ENCODE data around the gene CEP57L1.
"Not testable (repeated sequence)": the region's sequence is repeated elsewhere in the genome, so short reads cannot be mapped to it uniquely, and the experiment has no call there.

Gene CEP57L1

GRCh38 chr6:109104512-109104911 lies 9.2 kb downstream of the CEP57L1 start:
- no peak for TF ChIP-seq CTCF (IDR thresholded peaks at IDR 0.05; ENCODE audit: low read depth, low read length)
- no peak for DNase-seq (ENCODE audit: extremely low read depth, low read depth)

GRCh38 chr6:109105681-109106080 lies 10.4 kb downstream of the CEP57L1 start:
- TF ChIP-seq CTCF (IDR thresholded peaks at IDR 0.05; ENCODE audit: low read depth, low read length): no peak

GRCh38 chr6:109109663-109110062 lies 14.4 kb downstream of the CEP57L1 start:
- DNase-seq (ENCODE audit: extremely low read depth, low read depth): not testable (repeated sequence)

More at GRCh38 chr6:109105681-109106080, 10.4 kb downstream of the CEP57L1 start:
- DNase-seq (ENCODE audit: extremely low read depth, low read depth): no peak

- DNase-seq (ENCODE audit: extremely low read depth, low read depth): not testable (repeated sequence)
These were observed 17.4 kb downstream of the CEP57L1 start for GRCh38 chr6:109112663-109113062.

GRCh38 chr6:109117346-109118035 lies 22.2 kb downstream of the CEP57L1 start:
- TF ChIP-seq CTCF (IDR thresholded peaks at IDR 0.05; ENCODE audit: low read depth, low read length): no peak
- no peak for DNase-seq (ENCODE audit: extremely low read depth, low read depth)

GRCh38 chr6:109118337-109118736 lies 23.0 kb downstream of the CEP57L1 start:
- no peak for DNase-seq (ENCODE audit: extremely low read depth, low read depth)
- TF ChIP-seq CTCF (IDR thresholded peaks at IDR 0.05; ENCODE audit: low read depth, low read length): no peak

- TF ChIP-seq CTCF (IDR thresholded peaks at IDR 0.05; ENCODE audit: low read depth, low read length): no peak
- DNase-seq (ENCODE audit: extremely low read depth, low read depth): no peak
These were observed 23.6 kb downstream of the CEP57L1 start for GRCh38 chr6:109118871-109119354.

- no peak for DNase-seq (ENCODE audit: extremely low read depth, low read depth)
- no peak for TF ChIP-seq CTCF (IDR thresholded peaks at IDR 0.05; ENCODE audit: low read depth, low read length)
These were observed 26.1 kb downstream of the CEP57L1 start for GRCh38 chr6:109121411-109121810.
